Measurements from ENCODE around the gene PCMTD2.

Gene PCMTD2

DNA sequence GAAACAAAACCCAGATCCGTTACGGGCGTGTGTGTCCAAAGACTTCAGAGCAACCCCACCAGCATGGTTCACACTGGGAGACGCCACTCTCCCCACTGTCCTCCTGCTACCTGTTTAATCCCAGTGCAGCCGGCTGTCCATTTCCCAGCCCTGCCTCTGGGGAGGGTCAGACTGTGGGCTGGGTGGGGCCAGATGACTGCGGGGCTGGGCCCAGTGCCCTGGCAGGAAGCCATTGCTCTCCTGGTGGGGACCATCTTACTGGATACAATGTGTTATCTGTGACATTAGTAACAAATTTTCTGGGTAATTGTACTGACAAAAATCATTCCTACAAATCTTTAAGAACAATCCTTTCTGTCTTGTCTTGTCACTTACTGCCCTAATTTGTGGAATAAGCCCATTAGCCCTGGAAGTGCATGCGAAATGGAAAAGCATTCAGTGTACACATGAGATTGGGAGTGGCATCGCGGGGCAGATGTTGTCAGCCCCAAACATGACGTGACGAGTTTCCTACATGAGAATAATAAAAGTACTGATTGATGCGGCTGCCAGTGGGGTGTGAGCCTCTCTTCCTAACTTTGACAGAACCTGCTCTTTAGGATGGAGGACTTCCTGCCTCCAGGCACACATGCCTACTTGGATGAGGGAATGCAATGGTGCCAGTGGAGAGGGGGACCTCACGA, 37.9 kb upstream of the PCMTD2 start:
- no peak for DNase-seq (ENCODE audit: low read depth)
- TF ChIP-seq, protein P1, sequence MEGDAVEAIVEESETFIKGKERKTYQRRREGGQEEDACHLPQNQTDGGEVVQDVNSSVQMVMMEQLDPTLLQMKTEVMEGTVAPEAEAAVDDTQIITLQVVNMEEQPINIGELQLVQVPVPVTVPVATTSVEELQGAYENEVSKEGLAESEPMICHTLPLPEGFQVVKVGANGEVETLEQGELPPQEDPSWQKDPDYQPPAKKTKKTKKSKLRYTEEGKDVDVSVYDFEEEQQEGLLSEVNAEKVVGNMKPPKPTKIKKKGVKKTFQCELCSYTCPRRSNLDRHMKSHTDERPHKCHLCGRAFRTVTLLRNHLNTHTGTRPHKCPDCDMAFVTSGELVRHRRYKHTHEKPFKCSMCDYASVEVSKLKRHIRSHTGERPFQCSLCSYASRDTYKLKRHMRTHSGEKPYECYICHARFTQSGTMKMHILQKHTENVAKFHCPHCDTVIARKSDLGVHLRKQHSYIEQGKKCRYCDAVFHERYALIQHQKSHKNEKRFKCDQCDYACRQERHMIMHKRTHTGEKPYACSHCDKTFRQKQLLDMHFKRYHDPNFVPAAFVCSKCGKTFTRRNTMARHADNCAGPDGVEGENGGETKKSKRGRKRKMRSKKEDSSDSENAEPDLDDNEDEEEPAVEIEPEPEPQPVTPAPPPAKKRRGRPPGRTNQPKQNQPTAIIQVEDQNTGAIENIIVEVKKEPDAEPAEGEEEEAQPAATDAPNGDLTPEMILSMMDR (IDR thresholded peaks at IDR 0.05; ENCODE audit: low read depth, low read length, missing control alignments) = no peak
- H3K4me3 ChIP-seq (ENCODE audit: low read depth, low read length) = no peak overlapping the region

DNA sequence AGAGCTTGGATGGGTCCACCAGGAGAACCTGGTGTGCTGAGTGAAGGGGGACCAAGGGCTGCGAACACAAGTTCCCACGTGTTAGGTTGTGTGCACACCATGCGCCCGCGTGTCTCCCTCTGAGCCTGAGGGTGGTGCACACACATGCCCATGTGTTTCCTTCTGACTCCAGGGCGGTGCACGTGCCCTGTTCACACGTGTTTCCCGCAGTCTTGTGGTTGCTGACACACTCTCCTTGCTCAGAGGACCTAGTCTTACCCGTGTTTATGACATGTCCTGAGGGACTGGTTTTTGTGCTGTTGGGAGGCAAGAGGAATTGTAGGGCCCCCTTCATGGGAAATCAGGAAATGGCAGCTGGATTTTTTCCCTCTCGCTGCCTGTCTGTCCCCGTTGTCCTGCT, 36.3 kb upstream of the PCMTD2 start:
- no peak overlapping the region for H3K4me3 ChIP-seq (ENCODE audit: low read depth, low read length)
- TF ChIP-seq, protein P1 (IDR thresholded peaks at IDR 0.05; ENCODE audit: low read depth, low read length, missing control alignments) = no peak
- no peak for DNase-seq (ENCODE audit: low read depth)

DNA sequence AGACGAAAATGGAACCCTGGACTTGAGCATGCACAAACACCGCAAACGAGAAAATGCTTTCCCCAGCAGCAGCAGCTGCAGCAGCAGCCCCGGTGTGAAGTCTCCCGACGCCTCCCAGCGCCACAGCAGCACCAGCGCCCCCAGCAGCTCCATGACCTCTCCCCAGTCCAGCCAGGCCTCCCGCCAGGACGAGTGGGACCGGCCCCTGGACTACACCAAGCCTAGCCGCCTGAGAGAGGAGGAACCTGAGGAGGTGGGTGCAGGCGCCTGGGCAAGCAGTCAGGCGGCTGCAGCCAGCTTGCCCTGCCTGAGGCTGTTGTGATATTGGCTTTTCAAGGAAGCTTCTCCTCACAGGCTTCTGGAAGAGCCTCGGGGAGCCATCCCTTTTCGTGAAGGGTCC, 35.8 kb upstream of the PCMTD2 start:
- DNase-seq (ENCODE audit: low read depth) = no peak
- no peak overlapping the region for H3K4me3 ChIP-seq (ENCODE audit: low read depth, low read length)
- TF ChIP-seq, protein P1 (IDR thresholded peaks at IDR 0.05; ENCODE audit: low read depth, low read length, missing control alignments) = no peak

DNA sequence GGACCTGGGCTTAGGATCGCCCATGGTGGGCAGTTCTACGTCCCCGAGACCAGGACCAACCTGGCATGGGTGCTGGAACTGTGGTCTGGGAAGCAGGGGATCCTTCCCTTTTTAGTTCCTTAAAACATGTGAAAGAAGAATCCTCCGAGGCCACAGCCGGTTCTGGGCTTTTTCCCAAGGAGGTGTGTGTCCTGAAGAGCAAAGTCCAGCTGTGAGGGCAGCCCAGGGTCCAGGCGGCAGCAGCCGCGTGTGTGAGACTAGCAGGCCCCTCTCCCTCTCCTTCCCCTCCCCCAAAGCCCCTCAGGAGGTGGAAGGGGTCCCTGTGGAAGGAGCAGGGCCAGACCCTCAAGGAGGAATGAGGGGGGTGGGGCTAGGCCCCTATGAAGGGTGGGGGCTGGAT, 35.1 kb upstream of the PCMTD2 start:
- TF ChIP-seq, protein P1 (IDR thresholded peaks at IDR 0.05; ENCODE audit: low read depth, low read length, missing control alignments) = no peak
- no peak for DNase-seq (ENCODE audit: low read depth)
- H3K4me3 ChIP-seq (ENCODE audit: low read depth, low read length) = no peak overlapping the region

DNA sequence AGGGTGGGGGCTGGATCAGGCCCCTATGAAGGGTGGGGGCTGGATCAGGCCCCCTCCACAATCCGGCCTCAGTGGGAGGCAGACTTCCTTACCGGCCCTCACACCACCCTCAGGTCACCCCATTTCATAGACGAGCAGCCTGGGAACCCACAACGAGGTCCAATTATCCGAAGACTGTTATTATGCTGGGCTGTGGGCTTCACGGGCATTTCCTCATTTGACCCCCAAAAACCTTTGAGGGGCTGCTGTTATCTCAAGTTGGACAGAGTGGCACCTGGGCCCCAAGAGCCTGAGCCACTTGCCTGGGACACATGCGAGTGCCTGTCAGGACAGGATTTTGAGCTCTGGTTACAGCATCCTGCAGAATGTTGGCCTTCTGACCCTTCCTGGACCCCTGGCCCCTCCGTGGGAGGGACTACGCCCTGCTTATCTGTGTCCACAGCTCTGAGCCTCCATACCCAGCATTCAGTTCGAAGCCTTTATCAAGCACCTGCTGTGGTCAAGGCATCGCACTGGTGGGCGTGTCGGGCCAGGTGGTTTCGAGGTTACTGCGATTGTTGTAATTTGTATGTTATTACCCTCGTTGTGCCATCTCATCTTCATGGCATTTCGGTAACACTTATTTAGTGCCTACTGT, 34.5 kb upstream of the PCMTD2 start:
- TF ChIP-seq, protein P1 (IDR thresholded peaks at IDR 0.05; ENCODE audit: low read depth, low read length, missing control alignments) = no peak
- no peak for DNase-seq (ENCODE audit: low read depth)
- H3K4me3 ChIP-seq (ENCODE audit: low read depth, low read length) = no peak overlapping the region

DNA sequence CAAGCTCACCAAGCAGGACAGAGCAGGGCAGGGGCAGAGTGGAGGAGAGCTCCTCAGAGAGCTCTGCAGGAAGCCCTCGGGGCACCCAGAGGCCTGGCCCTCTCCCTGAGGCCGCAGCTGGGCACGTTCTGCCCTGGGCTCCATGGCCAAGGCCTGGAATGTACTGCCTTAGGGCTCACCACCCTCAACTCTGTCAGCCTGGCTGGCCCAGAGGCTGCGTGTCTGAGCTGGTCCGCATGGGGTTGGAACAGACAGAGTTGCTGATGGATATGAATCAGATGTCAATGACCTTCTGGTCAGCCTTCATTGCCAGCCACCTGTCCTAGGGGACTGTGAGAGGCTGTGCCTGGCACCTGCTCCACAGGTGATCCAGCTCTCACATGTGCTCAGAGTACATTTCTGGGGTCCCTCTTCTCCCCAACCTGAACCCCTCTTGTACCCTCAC, 33.2 kb upstream of the PCMTD2 start:
- no peak for DNase-seq (ENCODE audit: low read depth)
- no peak overlapping the region for H3K4me3 ChIP-seq (ENCODE audit: low read depth, low read length)
- TF ChIP-seq, protein P1 (IDR thresholded peaks at IDR 0.05; ENCODE audit: low read depth, low read length, missing control alignments) = no peak

Data from GM12864 (cell line).